ENCODE measurements around the gene INSM1.

The INSM1 gene

DNA sequence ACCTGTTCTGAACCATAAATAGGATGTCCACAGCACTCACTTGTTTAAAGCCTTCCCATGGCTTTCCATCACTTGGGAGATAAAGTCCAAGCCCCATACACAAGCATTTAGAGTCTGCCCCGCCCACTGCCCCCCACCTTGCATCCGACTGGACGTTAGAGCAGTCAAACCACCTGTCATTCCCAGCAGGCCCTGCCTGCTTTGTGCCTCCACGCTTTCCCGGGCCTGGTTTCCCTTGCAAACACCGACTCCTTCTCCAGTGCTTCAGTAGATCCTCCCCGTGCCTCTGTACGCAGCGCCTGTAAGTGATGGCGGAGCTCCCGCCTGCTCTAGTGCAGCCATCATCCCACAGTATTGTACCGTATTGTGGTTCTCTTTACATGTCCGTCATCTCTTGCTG, 38.3 kb upstream of the INSM1 start:
- TF ChIP-seq, protein P1, sequence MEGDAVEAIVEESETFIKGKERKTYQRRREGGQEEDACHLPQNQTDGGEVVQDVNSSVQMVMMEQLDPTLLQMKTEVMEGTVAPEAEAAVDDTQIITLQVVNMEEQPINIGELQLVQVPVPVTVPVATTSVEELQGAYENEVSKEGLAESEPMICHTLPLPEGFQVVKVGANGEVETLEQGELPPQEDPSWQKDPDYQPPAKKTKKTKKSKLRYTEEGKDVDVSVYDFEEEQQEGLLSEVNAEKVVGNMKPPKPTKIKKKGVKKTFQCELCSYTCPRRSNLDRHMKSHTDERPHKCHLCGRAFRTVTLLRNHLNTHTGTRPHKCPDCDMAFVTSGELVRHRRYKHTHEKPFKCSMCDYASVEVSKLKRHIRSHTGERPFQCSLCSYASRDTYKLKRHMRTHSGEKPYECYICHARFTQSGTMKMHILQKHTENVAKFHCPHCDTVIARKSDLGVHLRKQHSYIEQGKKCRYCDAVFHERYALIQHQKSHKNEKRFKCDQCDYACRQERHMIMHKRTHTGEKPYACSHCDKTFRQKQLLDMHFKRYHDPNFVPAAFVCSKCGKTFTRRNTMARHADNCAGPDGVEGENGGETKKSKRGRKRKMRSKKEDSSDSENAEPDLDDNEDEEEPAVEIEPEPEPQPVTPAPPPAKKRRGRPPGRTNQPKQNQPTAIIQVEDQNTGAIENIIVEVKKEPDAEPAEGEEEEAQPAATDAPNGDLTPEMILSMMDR (conservative IDR thresholded peaks at IDR 0.05; ENCODE audit: low read depth, low read length) = no peak

DNA sequence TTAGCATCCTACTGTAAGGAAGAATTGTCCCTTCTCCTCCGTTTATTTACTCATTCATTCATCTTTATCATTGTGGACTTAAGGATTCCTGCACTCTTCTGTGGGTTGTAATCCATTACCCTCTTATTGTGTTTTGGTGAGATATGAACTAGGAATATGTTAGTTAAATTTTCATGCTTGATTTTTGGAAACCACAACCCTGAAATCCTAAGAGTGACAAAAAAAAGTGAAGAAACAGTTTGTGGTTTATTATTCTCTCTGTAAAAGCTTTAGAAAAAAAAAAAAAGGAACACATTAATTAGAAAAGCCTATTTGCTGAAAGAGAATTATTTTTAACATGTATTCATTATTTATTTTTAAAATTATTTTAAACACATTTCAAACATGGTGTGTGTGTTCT, 36.7 kb upstream of the INSM1 start:
- TF ChIP-seq, protein P1 (conservative IDR thresholded peaks at IDR 0.05; ENCODE audit: low read depth, low read length) = no peak

More for the DNA sequence above, 38.3 kb upstream of the INSM1 start:
- no peak overlapping the region for H3K4me3 ChIP-seq (ENCODE audit: low read length)
- DNase-seq (ENCODE audit: low read depth) = no peak

DNA sequence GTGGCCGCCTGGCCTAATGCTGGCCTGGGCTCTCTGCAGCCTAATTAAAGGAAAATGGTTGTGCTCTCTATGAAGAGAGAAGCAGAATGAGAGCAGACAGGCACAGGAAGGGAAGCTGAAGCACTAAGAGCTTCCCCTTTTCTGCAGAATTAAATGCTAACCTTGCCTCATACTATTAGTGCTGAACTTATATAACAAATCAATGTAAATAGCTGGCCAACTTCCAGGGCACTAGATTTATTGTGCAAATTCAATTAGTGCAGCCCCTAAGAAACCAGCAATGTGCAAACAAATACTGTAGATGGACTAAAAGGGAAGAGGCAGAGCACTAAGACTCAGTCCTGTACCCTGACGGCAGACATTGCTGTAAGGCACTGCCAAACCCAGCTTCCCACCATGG, 36.1 kb upstream of the INSM1 start:
- TF ChIP-seq, protein P1 (conservative IDR thresholded peaks at IDR 0.05; ENCODE audit: low read depth, low read length) = no peak
- no peak overlapping the region for H3K4me3 ChIP-seq (ENCODE audit: low read length)
- no peak for DNase-seq (ENCODE audit: low read depth)

More for the DNA sequence above, 36.7 kb upstream of the INSM1 start:
- no peak for DNase-seq (ENCODE audit: low read depth)
- no peak overlapping the region for H3K4me3 ChIP-seq (ENCODE audit: low read length)

DNA sequence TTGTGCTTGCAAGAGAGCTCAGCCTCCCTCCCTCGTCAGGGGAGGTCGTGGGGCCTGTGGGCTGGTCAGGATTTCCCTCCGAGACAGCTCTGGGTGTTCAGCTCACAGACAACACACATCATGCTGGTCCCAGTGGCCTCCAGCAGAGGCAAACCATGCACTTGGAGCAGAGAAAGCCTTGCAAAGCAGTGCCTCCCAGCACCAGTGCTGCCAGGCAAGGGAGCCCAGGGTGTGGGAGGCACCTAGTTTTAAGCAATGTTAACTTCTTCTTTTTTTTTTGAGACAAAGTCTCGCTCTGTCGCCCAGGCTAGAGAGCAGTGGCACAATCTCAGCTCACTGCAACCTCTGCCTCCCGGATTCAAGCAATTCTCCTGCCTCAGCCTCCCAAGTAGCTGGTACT, 34.0 kb upstream of the INSM1 start:
- no peak for DNase-seq (ENCODE audit: low read depth)
- TF ChIP-seq, protein P1 (conservative IDR thresholded peaks at IDR 0.05; ENCODE audit: low read depth, low read length) = no peak
- no peak overlapping the region for H3K4me3 ChIP-seq (ENCODE audit: low read length)

DNA sequence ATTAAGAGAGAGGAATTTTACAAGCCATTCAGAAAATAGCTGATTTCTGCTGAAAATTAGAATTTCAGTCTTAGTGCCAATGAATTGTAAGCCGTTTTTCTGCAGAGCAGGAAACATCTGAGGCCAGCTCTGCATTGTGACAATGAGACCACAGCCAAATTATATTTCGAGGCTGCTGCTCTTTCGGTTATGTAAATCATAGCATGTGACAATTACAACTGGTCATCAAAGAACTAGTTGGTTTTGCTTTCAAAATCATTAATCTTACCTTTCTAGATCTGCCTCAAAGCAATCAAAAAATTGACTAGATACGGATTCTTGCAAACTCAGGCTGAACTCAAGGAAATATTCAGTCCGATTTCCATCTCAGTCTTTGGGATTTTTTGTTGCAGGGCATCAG, 33.4 kb upstream of the INSM1 start:
- no peak for DNase-seq (ENCODE audit: low read depth)
- H3K4me3 ChIP-seq (ENCODE audit: low read length) = no peak overlapping the region
- TF ChIP-seq, protein P1 (conservative IDR thresholded peaks at IDR 0.05; ENCODE audit: low read depth, low read length) = no peak

DNA sequence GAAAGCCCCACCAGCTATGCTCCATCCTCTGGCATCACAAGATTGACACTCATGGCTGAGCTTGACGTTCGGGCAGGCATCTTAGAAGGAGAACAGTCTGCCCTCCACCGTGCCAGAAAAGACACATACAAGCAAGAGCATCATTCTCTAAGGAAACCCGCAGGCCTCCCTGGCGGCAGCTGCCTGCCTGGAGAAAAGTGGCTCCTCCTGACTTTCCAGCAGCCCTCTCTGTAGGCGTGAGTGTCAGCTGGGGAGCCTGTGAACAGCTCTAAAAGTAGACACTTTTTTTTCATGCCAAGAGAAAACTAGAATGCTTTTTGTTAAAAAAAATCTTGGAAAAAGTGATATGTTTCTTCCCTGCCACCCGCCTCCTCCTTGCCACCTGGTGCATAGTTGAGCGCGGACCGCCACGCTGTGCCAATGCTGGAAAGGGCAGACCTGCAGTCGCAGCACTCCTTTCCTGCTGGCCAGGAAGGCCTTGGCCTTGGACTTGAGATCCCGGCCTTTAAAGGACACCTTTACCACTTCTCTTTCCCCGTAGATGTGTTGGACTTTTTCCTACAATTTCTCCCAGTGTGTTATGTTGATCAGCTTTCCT, 29.7 kb upstream of the INSM1 start:
- TF ChIP-seq, protein P1 (conservative IDR thresholded peaks at IDR 0.05; ENCODE audit: low read depth, low read length) = no peak
- DNase-seq (ENCODE audit: low read depth) = no peak
- H3K4me3 ChIP-seq (ENCODE audit: low read length) = no peak overlapping the region

DNA sequence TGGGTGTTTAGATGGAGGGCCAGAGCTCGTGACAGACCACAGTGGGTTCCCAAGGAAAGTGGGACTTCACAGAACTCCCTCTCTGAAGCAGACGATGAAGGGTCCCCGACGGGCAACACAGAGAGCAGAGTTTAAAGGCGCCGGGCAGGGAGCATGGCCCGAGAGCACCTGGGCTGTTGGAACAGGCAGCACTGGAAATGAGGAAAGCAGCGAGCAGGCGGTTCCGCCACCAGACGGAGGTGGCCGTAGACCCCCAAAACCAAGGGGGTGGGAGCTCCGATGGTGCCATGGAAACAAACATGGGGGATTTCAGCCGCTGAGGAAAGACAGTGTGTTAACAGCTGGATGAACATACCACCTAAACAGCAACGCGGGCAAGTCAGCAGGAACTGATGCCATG, 27.5 kb upstream of the INSM1 start:
- H3K4me3 ChIP-seq (ENCODE audit: low read length) = no peak overlapping the region
- TF ChIP-seq, protein P1 (conservative IDR thresholded peaks at IDR 0.05; ENCODE audit: low read depth, low read length) = no peak
- no peak for DNase-seq (ENCODE audit: low read depth)

Data from retinal pigment epithelial cell (primary cell).